GM12864 (cell line): Measurements from ENCODE around the gene MEF2A.

Experiments used
- DNase-seq: peaks from one replicate; pipeline ENCODE4 v3.0.0-alpha.2; 2011; ENCODE audit warnings: low read depth
- H3K4me3 ChIP-seq: 2 replicates; pipeline ENCODE4 v1.5.1; 2011; ENCODE audit warnings: mild to moderate bottlenecking, low read depth, low read length, control low read depth
- CTCF ChIP-seq: IDR thresholded peaks from 2 replicates; pipeline ENCODE4 v1.5.1; 2011; ENCODE audit warnings: low read depth, mild to moderate bottlenecking, moderate library complexity, low read length, control low read depth, inconsistent platforms; ENCODE audit errors: missing control alignments

Gene MEF2A

GRCh38 chr15:99571299-99571698 lies 5.5 kb downstream of the MEF2A start:
- DNase-seq = no peak
- H3K4me3 ChIP-seq = no peak overlapping the region
- no peak for TF ChIP-seq CTCF

GRCh38 chr15:99574048-99574447 lies 8.3 kb downstream of the MEF2A start:
- no peak overlapping the region for H3K4me3 ChIP-seq
- no peak for TF ChIP-seq CTCF
- no peak for DNase-seq

GRCh38 chr15:99574502-99574901 lies 8.7 kb downstream of the MEF2A start:
- DNase-seq = no peak
- no peak overlapping the region for H3K4me3 ChIP-seq
- TF ChIP-seq CTCF = no peak

- H3K4me3 ChIP-seq = no peak overlapping the region
- TF ChIP-seq CTCF = no peak
- DNase-seq = no peak
These were observed 13.0 kb downstream of the MEF2A start for GRCh38 chr15:99578809-99579208.

- no peak for TF ChIP-seq CTCF
- H3K4me3 ChIP-seq = no peak overlapping the region
- no peak for DNase-seq
These were observed 14.3 kb downstream of the MEF2A start for GRCh38 chr15:99580076-99580475.

GRCh38 chr15:99582508-99582960 lies 16.8 kb downstream of the MEF2A start:
- DNase-seq = no peak
- no peak for TF ChIP-seq CTCF
- no peak overlapping the region for H3K4me3 ChIP-seq

- no peak for DNase-seq
- H3K4me3 ChIP-seq = no peak overlapping the region
- TF ChIP-seq CTCF = no peak
These were observed 18.4 kb downstream of the MEF2A start for GRCh38 chr15:99584081-99584600.
